ENCODE data around the gene SEMA3G.

Gene SEMA3G

GRCh38 chr3:52453496-52454249 is 8.8 kb upstream of the SEMA3G start, which contains the start of gene TNNC1:
TNNC1 (minus strand) TSS chr3:52454041; CDS start chr3:52454015, 26 bp downstream.
- Histone ChIP-seq H3K27me3 (ENCODE audit: control insufficient read depth, insufficient read depth, low read length, poor library complexity, severe bottlenecking) (no peaks in the 10 kb centered on the region), H3K4me3 (ENCODE audit: insufficient read depth, low read depth, low read length) (no peak within 1 kb of the TSS), H3K4me1 (ENCODE audit: control insufficient read depth, insufficient read depth, low read length) (peaks cover 22% of the 10 kb centered on the region), H3K36me3 (ENCODE audit: control insufficient read depth, insufficient read depth, low read length) (peaks cover 12% of the 10 kb centered on the region), H3K9me3 (ENCODE audit: control insufficient read depth, low read length) (no peaks in the 10 kb centered on the region), H3K27ac (ENCODE audit: insufficient read depth, low read depth, low read length, poor library complexity, severe bottlenecking) (no peak within 1 kb of the TSS)
- WGBS, 2 experiments, result 56 to 58% methylated on average over 16 of the region's 16 CpGs

- WGBS, 2 experiments, result 75% methylated on average over 11 of the region's 11 CpGs
- Histone ChIP-seq H3K27me3 (ENCODE audit: control insufficient read depth, insufficient read depth, low read length, poor library complexity, severe bottlenecking) (no peaks in the 10 kb centered on the region), H3K9me3 (ENCODE audit: control insufficient read depth, low read length) (no peaks in the 10 kb centered on the region), H3K27ac (ENCODE audit: insufficient read depth, low read depth, low read length, poor library complexity, severe bottlenecking) (no peak overlapping the region), H3K4me3 (ENCODE audit: insufficient read depth, low read depth, low read length) (no peak overlapping the region), H3K4me1 (ENCODE audit: control insufficient read depth, insufficient read depth, low read length) (peaks cover 22% of the 10 kb centered on the region), H3K36me3 (ENCODE audit: control insufficient read depth, insufficient read depth, low read length) (peaks cover 2% of the 10 kb centered on the region)
Measured at GRCh38 chr3:52452570-52453221, 7.8 kb upstream of the SEMA3G start.

- H3K27me3 ChIP-seq (ENCODE audit: control insufficient read depth, insufficient read depth, low read length, poor library complexity, severe bottlenecking), result no peaks in the 10 kb centered on the region
- 96% methylated on average over 6 of the region's 6 CpGs for WGBS, 2 experiments
- H3K27ac ChIP-seq (ENCODE audit: insufficient read depth, low read depth, low read length, poor library complexity, severe bottlenecking), result no peak overlapping the region
- H3K4me3 ChIP-seq (ENCODE audit: insufficient read depth, low read depth, low read length), result no peak overlapping the region
- peaks cover 22% of the 10 kb centered on the region for H3K4me1 ChIP-seq (ENCODE audit: control insufficient read depth, insufficient read depth, low read length)
- H3K36me3 ChIP-seq (ENCODE audit: control insufficient read depth, insufficient read depth, low read length), result no peaks in the 10 kb centered on the region
- H3K9me3 ChIP-seq (ENCODE audit: control insufficient read depth, low read length), result no peaks in the 10 kb centered on the region
Measured at GRCh38 chr3:52452126-52452525, 7.2 kb upstream of the SEMA3G start.

- Histone ChIP-seq H3K27me3 (ENCODE audit: control insufficient read depth, insufficient read depth, low read length, poor library complexity, severe bottlenecking) (no peaks in the 10 kb centered on the region), H3K27ac (ENCODE audit: insufficient read depth, low read depth, low read length, poor library complexity, severe bottlenecking) (no peak overlapping the region), H3K4me1 (ENCODE audit: control insufficient read depth, insufficient read depth, low read length) (peaks cover 18% of the 10 kb centered on the region), H3K9me3 (ENCODE audit: control insufficient read depth, low read length) (no peaks in the 10 kb centered on the region), H3K36me3 (ENCODE audit: control insufficient read depth, insufficient read depth, low read length) (no peaks in the 10 kb centered on the region), H3K4me3 (ENCODE audit: insufficient read depth, low read depth, low read length) (no peak overlapping the region)
- 91% methylated on average over 24 of the region's 24 CpGs for WGBS, 2 experiments
Measured at GRCh38 chr3:52451237-52452083, 6.6 kb upstream of the SEMA3G start.

- Histone ChIP-seq H3K27me3 (ENCODE audit: control insufficient read depth, insufficient read depth, low read length, poor library complexity, severe bottlenecking) (no peaks in the 10 kb centered on the region), H3K4me1 (ENCODE audit: control insufficient read depth, insufficient read depth, low read length) (peaks cover 18% of the 10 kb centered on the region), H3K9me3 (ENCODE audit: control insufficient read depth, low read length) (no peaks in the 10 kb centered on the region), H3K4me3 (ENCODE audit: insufficient read depth, low read depth, low read length) (no peak overlapping the region), H3K27ac (ENCODE audit: insufficient read depth, low read depth, low read length, poor library complexity, severe bottlenecking) (no peak overlapping the region), H3K36me3 (ENCODE audit: control insufficient read depth, insufficient read depth, low read length) (no peaks in the 10 kb centered on the region)
- WGBS, 2 experiments, result 92% methylated on average over 11 of the region's 11 CpGs
Measured at GRCh38 chr3:52450489-52451236, 5.8 kb upstream of the SEMA3G start.

GRCh38 chr3:52447512-52448355 is 2.8 kb upstream of the SEMA3G start:
- Histone ChIP-seq H3K27me3 (ENCODE audit: control insufficient read depth, insufficient read depth, low read length, poor library complexity, severe bottlenecking) (no peaks in the 10 kb centered on the region), H3K27ac (ENCODE audit: insufficient read depth, low read depth, low read length, poor library complexity, severe bottlenecking) (no peak overlapping the region), H3K9me3 (ENCODE audit: control insufficient read depth, low read length) (no peaks in the 10 kb centered on the region), H3K4me1 (ENCODE audit: control insufficient read depth, insufficient read depth, low read length) (peaks cover 15% of the 10 kb centered on the region), H3K4me3 (ENCODE audit: insufficient read depth, low read depth, low read length) (no peak overlapping the region), H3K36me3 (ENCODE audit: control insufficient read depth, insufficient read depth, low read length) (no peaks in the 10 kb centered on the region)
- WGBS, 2 experiments, result 82 to 87% methylated on average over 12 of the region's 12 CpGs

GRCh38 chr3:52446631-52447511 is 2.0 kb upstream of the SEMA3G start:
- no peaks in the 10 kb centered on the region for H3K27me3 ChIP-seq (ENCODE audit: control insufficient read depth, insufficient read depth, low read length, poor library complexity, severe bottlenecking)
- no peaks in the 10 kb centered on the region for H3K36me3 ChIP-seq (ENCODE audit: control insufficient read depth, insufficient read depth, low read length)
- no peaks in the 10 kb centered on the region for H3K9me3 ChIP-seq (ENCODE audit: control insufficient read depth, low read length)
- H3K4me1 ChIP-seq (ENCODE audit: control insufficient read depth, insufficient read depth, low read length), result peaks cover 9% of the 10 kb centered on the region
- no peak overlapping the region for H3K27ac ChIP-seq (ENCODE audit: insufficient read depth, low read depth, low read length, poor library complexity, severe bottlenecking)
- no peak overlapping the region for H3K4me3 ChIP-seq (ENCODE audit: insufficient read depth, low read depth, low read length)
- WGBS, 2 experiments, result 40 to 41% methylated on average over 13 of the region's 13 CpGs

GRCh38 chr3:52446042-52446441 is 1.1 kb upstream of the SEMA3G start:
- WGBS, 2 experiments, result 90 to 91% methylated on average over 4 of the region's 4 CpGs
- Histone ChIP-seq H3K27ac (ENCODE audit: insufficient read depth, low read depth, low read length, poor library complexity, severe bottlenecking) (no peak overlapping the region), H3K36me3 (ENCODE audit: control insufficient read depth, insufficient read depth, low read length) (no peaks in the 10 kb centered on the region), H3K4me3 (ENCODE audit: insufficient read depth, low read depth, low read length) (no peak overlapping the region), H3K27me3 (ENCODE audit: control insufficient read depth, insufficient read depth, low read length, poor library complexity, severe bottlenecking) (no peaks in the 10 kb centered on the region), H3K9me3 (ENCODE audit: control insufficient read depth, low read length) (no peaks in the 10 kb centered on the region), H3K4me1 (ENCODE audit: control insufficient read depth, insufficient read depth, low read length) (peaks cover 7% of the 10 kb centered on the region)

All from ectodermal cell (in vitro differentiated cells).